Measurements from ENCODE around the gene THBS3.

Gene THBS3

DNA sequence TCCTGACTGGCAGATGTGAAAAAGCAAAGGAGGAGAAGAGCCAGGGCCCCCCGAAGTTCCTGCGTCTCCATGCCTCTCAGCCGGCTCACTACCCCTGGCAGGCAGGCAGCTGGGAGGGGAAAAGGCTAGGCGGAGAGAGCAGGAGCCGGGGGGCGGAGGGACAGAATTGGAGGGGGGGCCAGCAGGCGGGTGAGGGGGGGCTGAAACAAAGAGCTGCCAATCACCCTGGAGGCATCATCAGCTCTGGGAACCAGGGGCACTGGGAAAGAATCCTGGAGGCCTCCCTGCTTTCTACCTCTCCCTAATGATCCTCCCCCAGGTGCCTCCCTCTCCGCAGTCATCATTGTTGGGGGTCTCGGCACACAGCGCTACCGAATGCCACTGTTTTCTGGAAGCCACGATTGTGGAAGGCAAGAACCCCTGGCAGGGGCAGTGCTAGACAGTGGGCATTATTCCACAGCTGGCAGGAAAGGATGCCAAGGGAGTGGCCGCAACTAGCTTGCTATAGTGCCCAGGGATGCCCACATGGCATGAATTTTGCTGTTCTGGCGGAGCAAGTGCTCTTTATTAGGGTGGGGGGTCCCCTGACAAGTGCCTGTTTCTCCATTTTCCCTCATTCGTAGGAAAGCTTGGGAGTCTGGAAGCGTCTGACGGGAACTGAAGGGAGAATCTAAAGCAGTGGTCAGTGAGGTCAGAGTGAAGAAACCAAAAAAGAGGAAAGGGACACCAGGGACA lies at the start of gene THBS3:
Gene THBS3, minus strand, starts transcription at position 92 of the 735 bp plus-strand sequence. Its CDS starts 21 bp downstream, at position 71.
- Histone ChIP-seq H3K4me3 (ENCODE audit: low read length in 2 of 2) (peak within 1 kb of the TSS; percentile 95 to 97), H3K27ac (ENCODE audit: low read depth in 2 of 2, low read length in 2 of 2) (peak within 1 kb of the TSS; percentile 97), H3K9me3 (ENCODE audit: control insufficient read depth in 2 of 2, low read length in 2 of 2) (no peaks in the 10 kb centered on the region), H3K9ac (ENCODE audit: low read depth in 1 of 2, low read length in 2 of 2) (peak within 1 kb of the TSS; percentile 91 to 99), H3K27me3 (ENCODE audit: control insufficient read depth in 2 of 2, insufficient read depth in 2 of 2, low read length in 2 of 2) (no peaks in the 10 kb centered on the region), H3K4me1 (ENCODE audit: control insufficient read depth in 2 of 2, insufficient read depth in 2 of 2, low read length in 2 of 2) (peaks cover 21 to 25% of the 10 kb centered on the region in 2 donors), H3K36me3 (ENCODE audit: control insufficient read depth in 2 of 2, insufficient read depth in 2 of 2, low read length in 2 of 2) (no peaks in the 10 kb centered on the region)

GRCh38 chr1:155256058-155256852 lies 48.6 kb upstream of the THBS3 start:
- peaks cover 4 to 18% of the 10 kb centered on the region in 2 donors for H3K36me3 ChIP-seq (ENCODE audit: control insufficient read depth in 2 of 2, insufficient read depth in 2 of 2, low read length in 2 of 2)
- H3K9me3 ChIP-seq (ENCODE audit: control insufficient read depth in 2 of 2, low read length in 2 of 2), result no peaks in the 10 kb centered on the region
- peaks cover 16 to 17% of the 10 kb centered on the region in 2 donors for H3K4me1 ChIP-seq (ENCODE audit: control insufficient read depth in 2 of 2, insufficient read depth in 2 of 2, low read length in 2 of 2)
- H3K4me3 ChIP-seq (ENCODE audit: low read length in 2 of 2), result peak overlapping the region; percentile 83 to 87
- H3K9ac ChIP-seq (ENCODE audit: low read depth in 1 of 2, low read length in 2 of 2), result peak overlapping the region; percentile 89 to 94
- H3K27me3 ChIP-seq (ENCODE audit: control insufficient read depth in 2 of 2, insufficient read depth in 2 of 2, low read length in 2 of 2), result no peaks in the 10 kb centered on the region
- peak overlapping the region; percentile 94 to 95 for H3K27ac ChIP-seq (ENCODE audit: low read depth in 2 of 2, low read length in 2 of 2)

DNA sequence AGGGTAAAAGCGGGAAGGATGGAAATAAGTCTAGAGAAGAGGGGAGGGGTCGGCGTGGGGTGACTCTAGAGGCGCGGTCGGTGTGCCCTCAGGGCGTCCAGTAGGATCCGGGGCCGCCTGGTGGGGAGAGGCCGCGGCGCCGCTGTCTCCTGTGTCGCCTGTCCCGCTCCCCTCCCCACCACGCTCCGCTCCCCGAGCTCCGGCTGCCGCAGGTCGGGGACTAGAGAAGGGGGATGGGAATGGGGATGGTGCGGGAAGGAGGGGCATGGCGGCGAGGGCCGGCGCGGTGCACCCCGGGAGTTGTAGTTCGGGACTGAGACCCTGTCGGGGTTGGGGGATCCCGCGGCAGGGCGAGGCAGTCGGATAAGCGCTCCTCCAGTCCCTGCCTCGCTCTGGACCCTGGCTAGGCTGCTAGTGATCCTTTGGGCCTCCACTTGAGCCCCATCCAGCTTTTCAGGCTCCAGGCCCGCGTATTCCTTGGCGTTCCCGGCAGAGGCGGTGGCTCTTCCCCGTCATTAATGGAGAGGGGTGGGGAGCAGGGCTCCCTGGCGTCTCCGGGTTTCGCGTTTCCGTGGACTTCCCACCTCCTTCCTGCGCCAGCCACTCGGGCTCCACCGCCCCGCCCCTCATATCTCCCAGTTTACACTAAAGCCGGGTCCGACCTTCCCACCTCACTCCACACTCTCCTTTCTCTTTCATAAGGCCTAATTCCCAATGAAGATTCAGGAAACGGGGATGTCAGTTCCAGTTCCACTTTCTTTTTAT lies 47.7 kb upstream of the THBS3 start, which contains the start of gene ENTREP3:
Gene ENTREP3, minus strand, starts transcription at position 241 of the 765 bp plus-strand sequence. CDS start 606 bp downstream, outside the sequence.
- Histone ChIP-seq H3K4me3 (ENCODE audit: low read length in 2 of 2) (peak within 1 kb of the TSS; percentile 83 to 87), H3K9me3 (ENCODE audit: control insufficient read depth in 2 of 2, low read length in 2 of 2) (no peaks in the 10 kb centered on the region), H3K27me3 (ENCODE audit: control insufficient read depth in 2 of 2, insufficient read depth in 2 of 2, low read length in 2 of 2) (no peaks in the 10 kb centered on the region), H3K9ac (ENCODE audit: low read depth in 1 of 2, low read length in 2 of 2) (peak within 1 kb of the TSS; percentile 89 to 94), H3K27ac (ENCODE audit: low read depth in 2 of 2, low read length in 2 of 2) (peak within 1 kb of the TSS; percentile 94 to 95), H3K4me1 (ENCODE audit: control insufficient read depth in 2 of 2, insufficient read depth in 2 of 2, low read length in 2 of 2) (peaks cover 13 to 19% of the 10 kb centered on the region in 2 donors), H3K36me3 (ENCODE audit: control insufficient read depth in 2 of 2, insufficient read depth in 2 of 2, low read length in 2 of 2) (peaks cover 3 to 18% of the 10 kb centered on the region in 2 donors)

DNA sequence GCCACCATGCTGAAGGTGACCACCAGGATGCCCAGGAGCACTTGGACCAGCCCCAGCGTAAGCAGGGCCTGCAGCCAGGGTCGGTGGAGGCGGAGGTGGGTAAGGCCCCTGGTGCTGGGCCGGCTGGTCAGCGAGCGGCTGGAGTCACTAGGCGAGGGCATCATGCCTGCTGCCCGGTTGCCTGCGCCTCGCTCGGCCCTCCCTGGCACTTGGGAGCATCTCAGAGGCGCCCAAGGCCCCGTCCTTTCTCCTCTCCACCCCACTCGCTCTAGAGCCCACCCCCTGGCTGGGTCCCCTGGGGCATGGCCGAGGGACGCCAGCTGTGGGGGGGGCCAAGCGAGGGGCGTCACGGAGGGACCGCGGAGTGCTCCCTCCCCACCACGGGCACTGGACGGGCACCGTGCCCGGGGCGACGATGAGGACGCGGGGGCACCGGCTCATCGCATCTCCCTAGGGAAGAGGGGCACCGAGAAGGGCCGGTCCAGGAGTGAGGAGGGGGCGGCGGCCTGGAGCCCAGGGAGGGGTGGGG lies 47.1 kb upstream of the THBS3 start:
- peak overlapping the region; percentile 94 to 95 for H3K27ac ChIP-seq (ENCODE audit: low read depth in 2 of 2, low read length in 2 of 2)
- peaks cover 13 to 20% of the 10 kb centered on the region in 2 donors for H3K4me1 ChIP-seq (ENCODE audit: control insufficient read depth in 2 of 2, insufficient read depth in 2 of 2, low read length in 2 of 2)
- peak overlapping the region; percentile 32 to 89 for H3K9ac ChIP-seq (ENCODE audit: low read depth in 1 of 2, low read length in 2 of 2)
- no peaks in the 10 kb centered on the region for H3K9me3 ChIP-seq (ENCODE audit: control insufficient read depth in 2 of 2, low read length in 2 of 2)
- peak overlapping the region; percentile 83 to 87 for H3K4me3 ChIP-seq (ENCODE audit: low read length in 2 of 2)
- H3K27me3 ChIP-seq (ENCODE audit: control insufficient read depth in 2 of 2, insufficient read depth in 2 of 2, low read length in 2 of 2), result no peaks in the 10 kb centered on the region
- peaks cover 0 to 15% of the 10 kb centered on the region in 2 donors for H3K36me3 ChIP-seq (ENCODE audit: control insufficient read depth in 2 of 2, insufficient read depth in 2 of 2, low read length in 2 of 2)

DNA sequence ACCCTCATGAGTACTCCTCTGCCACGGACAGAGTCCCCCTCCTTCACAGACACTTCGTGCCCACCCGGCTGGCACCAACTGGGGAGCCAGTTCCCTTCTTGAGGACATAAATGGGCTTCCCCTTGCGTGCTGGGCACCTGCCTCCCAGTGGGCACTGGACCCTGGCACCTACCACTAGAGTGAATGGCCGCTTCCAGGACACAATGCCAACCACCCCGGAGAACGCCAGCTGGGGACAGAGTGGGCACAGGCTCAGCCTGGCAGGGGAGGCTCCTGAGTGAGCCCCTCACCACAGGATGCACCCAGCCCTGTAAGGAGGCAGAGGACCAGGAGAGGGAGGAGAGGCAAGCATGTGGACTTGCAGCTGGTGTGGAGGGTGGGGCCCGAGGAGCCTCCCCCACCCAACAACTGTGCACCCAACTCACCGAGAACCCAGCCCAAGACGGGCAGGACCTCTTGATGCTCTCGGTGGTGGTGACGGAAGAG lies 46.6 kb upstream of the THBS3 start:
- no peaks in the 10 kb centered on the region for H3K27me3 ChIP-seq (ENCODE audit: control insufficient read depth in 2 of 2, insufficient read depth in 2 of 2, low read length in 2 of 2)
- H3K36me3 ChIP-seq (ENCODE audit: control insufficient read depth in 2 of 2, insufficient read depth in 2 of 2, low read length in 2 of 2), result peaks cover 0 to 12% of the 10 kb centered on the region in 2 donors
- peak overlapping the region in 1 of 2 donors; percentile 94 for H3K27ac ChIP-seq (ENCODE audit: low read depth in 2 of 2, low read length in 2 of 2)
- peak overlapping the region; percentile 83 to 87 for H3K4me3 ChIP-seq (ENCODE audit: low read length in 2 of 2)
- no peaks in the 10 kb centered on the region for H3K9me3 ChIP-seq (ENCODE audit: control insufficient read depth in 2 of 2, low read length in 2 of 2)
- H3K9ac ChIP-seq (ENCODE audit: low read depth in 1 of 2, low read length in 2 of 2), result peak overlapping the region; percentile 32 to 89
- H3K4me1 ChIP-seq (ENCODE audit: control insufficient read depth in 2 of 2, insufficient read depth in 2 of 2, low read length in 2 of 2), result peaks cover 13 to 20% of the 10 kb centered on the region in 2 donors

GRCh38 chr1:155253797-155254196 lies 46.1 kb upstream of the THBS3 start:
- H3K27ac ChIP-seq (ENCODE audit: low read depth in 2 of 2, low read length in 2 of 2), result no peak overlapping the region
- H3K9me3 ChIP-seq (ENCODE audit: control insufficient read depth in 2 of 2, low read length in 2 of 2), result no peaks in the 10 kb centered on the region
- no peaks in the 10 kb centered on the region for H3K27me3 ChIP-seq (ENCODE audit: control insufficient read depth in 2 of 2, insufficient read depth in 2 of 2, low read length in 2 of 2)
- H3K9ac ChIP-seq (ENCODE audit: low read depth in 1 of 2, low read length in 2 of 2), result peak overlapping the region in 1 of 2 donors; percentile 89
- H3K4me1 ChIP-seq (ENCODE audit: control insufficient read depth in 2 of 2, insufficient read depth in 2 of 2, low read length in 2 of 2), result peaks cover 13 to 20% of the 10 kb centered on the region in 2 donors
- H3K36me3 ChIP-seq (ENCODE audit: control insufficient read depth in 2 of 2, insufficient read depth in 2 of 2, low read length in 2 of 2), result peaks cover 0 to 12% of the 10 kb centered on the region in 2 donors
- H3K4me3 ChIP-seq (ENCODE audit: low read length in 2 of 2), result peak overlapping the region in 1 of 2 donors; percentile 83

DNA sequence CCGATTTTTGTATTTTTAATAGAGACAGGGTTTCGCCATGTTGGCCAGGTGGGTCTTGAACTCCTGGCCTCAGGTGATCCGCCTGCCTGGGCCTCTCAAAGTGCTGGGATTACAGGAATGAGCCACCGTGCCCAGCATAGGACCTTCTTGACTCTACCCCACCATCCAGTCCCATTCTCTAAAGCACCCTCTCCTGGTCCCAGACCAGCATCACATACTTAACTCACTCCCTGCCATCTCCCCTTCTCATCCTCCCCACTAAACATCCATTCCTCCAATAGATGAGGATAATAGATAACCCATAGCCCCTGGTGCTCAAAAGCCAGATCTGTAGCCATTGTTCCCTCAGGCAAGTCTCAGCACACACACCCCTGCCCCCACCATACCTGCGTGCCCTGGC lies 45.5 kb upstream of the THBS3 start:
- Histone ChIP-seq H3K27ac (ENCODE audit: low read depth in 2 of 2, low read length in 2 of 2) (no peak overlapping the region), H3K36me3 (ENCODE audit: control insufficient read depth in 2 of 2, insufficient read depth in 2 of 2, low read length in 2 of 2) (peaks cover 0 to 8% of the 10 kb centered on the region in 2 donors), H3K9me3 (ENCODE audit: control insufficient read depth in 2 of 2, low read length in 2 of 2) (no peaks in the 10 kb centered on the region), H3K4me1 (ENCODE audit: control insufficient read depth in 2 of 2, insufficient read depth in 2 of 2, low read length in 2 of 2) (peaks cover 13 to 20% of the 10 kb centered on the region in 2 donors), H3K27me3 (ENCODE audit: control insufficient read depth in 2 of 2, insufficient read depth in 2 of 2, low read length in 2 of 2) (no peaks in the 10 kb centered on the region), H3K4me3 (ENCODE audit: low read length in 2 of 2) (no peak overlapping the region), H3K9ac (ENCODE audit: low read depth in 1 of 2, low read length in 2 of 2) (no peak overlapping the region)

DNA sequence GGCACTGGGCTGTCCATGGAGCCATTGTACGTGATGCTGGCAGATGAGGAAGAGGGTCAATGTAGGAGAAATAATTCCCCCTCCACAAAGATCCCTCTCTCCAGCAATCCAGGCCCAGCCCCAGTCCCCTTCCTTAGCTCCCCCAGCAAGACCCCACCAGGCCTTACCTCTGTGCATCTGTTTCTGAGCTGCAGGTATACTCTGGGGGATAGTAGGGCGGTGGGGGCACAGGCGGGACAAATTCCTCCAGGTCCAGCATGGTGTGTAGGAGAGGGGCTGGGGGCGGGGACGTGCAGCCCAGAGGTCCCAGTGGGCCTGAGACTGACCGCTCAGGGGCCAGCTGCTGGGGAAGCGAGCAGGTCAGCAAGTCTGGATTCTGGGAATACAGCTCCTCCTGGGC lies 43.9 kb upstream of the THBS3 start:
- H3K27ac ChIP-seq (ENCODE audit: low read depth in 2 of 2, low read length in 2 of 2), result no peak overlapping the region
- H3K36me3 ChIP-seq (ENCODE audit: control insufficient read depth in 2 of 2, insufficient read depth in 2 of 2, low read length in 2 of 2), result peaks cover 0 to 2% of the 10 kb centered on the region in 2 donors
- peak overlapping the region in 1 of 2 donors; percentile 7 for H3K4me3 ChIP-seq (ENCODE audit: low read length in 2 of 2)
- H3K4me1 ChIP-seq (ENCODE audit: control insufficient read depth in 2 of 2, insufficient read depth in 2 of 2, low read length in 2 of 2), result peaks cover 13 to 20% of the 10 kb centered on the region in 2 donors
- H3K9me3 ChIP-seq (ENCODE audit: control insufficient read depth in 2 of 2, low read length in 2 of 2), result no peaks in the 10 kb centered on the region
- H3K27me3 ChIP-seq (ENCODE audit: control insufficient read depth in 2 of 2, insufficient read depth in 2 of 2, low read length in 2 of 2), result no peaks in the 10 kb centered on the region
- no peak overlapping the region for H3K9ac ChIP-seq (ENCODE audit: low read depth in 1 of 2, low read length in 2 of 2)

GRCh38 chr1:155250633-155251449 lies 43.1 kb upstream of the THBS3 start:
- no peaks in the 10 kb centered on the region for H3K27me3 ChIP-seq (ENCODE audit: control insufficient read depth in 2 of 2, insufficient read depth in 2 of 2, low read length in 2 of 2)
- H3K4me1 ChIP-seq (ENCODE audit: control insufficient read depth in 2 of 2, insufficient read depth in 2 of 2, low read length in 2 of 2), result peaks cover 10 to 20% of the 10 kb centered on the region in 2 donors
- H3K9ac ChIP-seq (ENCODE audit: low read depth in 1 of 2, low read length in 2 of 2), result peak overlapping the region; percentile 65 to 66
- H3K4me3 ChIP-seq (ENCODE audit: low read length in 2 of 2), result peak overlapping the region; percentile 25 to 67
- H3K36me3 ChIP-seq (ENCODE audit: control insufficient read depth in 2 of 2, insufficient read depth in 2 of 2, low read length in 2 of 2), result no peaks in the 10 kb centered on the region
- peak overlapping the region in 1 of 2 donors; percentile 38 for H3K27ac ChIP-seq (ENCODE audit: low read depth in 2 of 2, low read length in 2 of 2)
- no peaks in the 10 kb centered on the region for H3K9me3 ChIP-seq (ENCODE audit: control insufficient read depth in 2 of 2, low read length in 2 of 2)

Data from mucosa of rectum (tissue), 2 donors.